Hepatocyte (in vitro differentiated cells): ENCODE results near the gene MYLK3.

Source experiments
- EZH2phosphoT487 ChIP-seq: fragments of 200-600 bp; sonication (generic); IDR thresholded peaks from one replicate; pipeline ENCODE4 v1.6.1; 2018; ENCODE audit warnings: antibody characterized with exemption, mild to moderate bottlenecking, low read depth, moderate library complexity; ENCODE audit not compliant: unreplicated experiment, severe bottlenecking
- TF ChIP-seq, protein P1 (sequence below): fragments of 200-600 bp; sonication (generic); IDR thresholded peaks from 2 replicates; pipeline ENCODE4 v1.5.1; 2016; ENCODE audit warnings: antibody characterized with exemption, mild to moderate bottlenecking; ENCODE audit not compliant: poor library complexity

DNA sequence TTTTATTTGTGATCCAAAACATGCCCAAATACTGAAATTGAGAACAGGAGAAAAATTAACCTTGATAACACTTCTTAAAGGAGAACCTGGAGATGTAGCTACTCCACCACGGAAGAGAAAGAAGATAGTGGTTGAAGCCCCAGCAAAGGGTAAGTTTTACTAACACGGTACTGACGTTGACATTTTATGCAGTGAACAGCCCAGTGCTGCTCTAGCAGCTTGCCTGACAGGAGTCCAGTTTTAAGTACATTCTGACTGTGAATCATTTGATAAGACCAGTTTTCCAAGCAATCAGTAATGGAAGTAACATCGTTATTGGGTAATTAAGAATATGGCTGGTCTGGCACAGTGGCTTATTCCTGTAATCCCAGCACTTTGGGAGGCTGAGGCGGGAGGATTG is 52.2 kb downstream of the MYLK3 start:
- TF ChIP-seq, protein P1, sequence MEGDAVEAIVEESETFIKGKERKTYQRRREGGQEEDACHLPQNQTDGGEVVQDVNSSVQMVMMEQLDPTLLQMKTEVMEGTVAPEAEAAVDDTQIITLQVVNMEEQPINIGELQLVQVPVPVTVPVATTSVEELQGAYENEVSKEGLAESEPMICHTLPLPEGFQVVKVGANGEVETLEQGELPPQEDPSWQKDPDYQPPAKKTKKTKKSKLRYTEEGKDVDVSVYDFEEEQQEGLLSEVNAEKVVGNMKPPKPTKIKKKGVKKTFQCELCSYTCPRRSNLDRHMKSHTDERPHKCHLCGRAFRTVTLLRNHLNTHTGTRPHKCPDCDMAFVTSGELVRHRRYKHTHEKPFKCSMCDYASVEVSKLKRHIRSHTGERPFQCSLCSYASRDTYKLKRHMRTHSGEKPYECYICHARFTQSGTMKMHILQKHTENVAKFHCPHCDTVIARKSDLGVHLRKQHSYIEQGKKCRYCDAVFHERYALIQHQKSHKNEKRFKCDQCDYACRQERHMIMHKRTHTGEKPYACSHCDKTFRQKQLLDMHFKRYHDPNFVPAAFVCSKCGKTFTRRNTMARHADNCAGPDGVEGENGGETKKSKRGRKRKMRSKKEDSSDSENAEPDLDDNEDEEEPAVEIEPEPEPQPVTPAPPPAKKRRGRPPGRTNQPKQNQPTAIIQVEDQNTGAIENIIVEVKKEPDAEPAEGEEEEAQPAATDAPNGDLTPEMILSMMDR, result no peak
- TF ChIP-seq EZH2phosphoT487, result no peak
